Germinal center (tissue), 1 donor: ENCODE measurements around the gene KCTD12.
"Not testable (repeated sequence)": the region's sequence is repeated elsewhere in the genome, so short reads cannot be mapped to it uniquely, and the experiment has no call there.

Experiments
- DNase-seq: peaks from one replicate; pipeline ENCODE4 v3.0.0; 2012; ENCODE audit warnings: mixed read lengths, low spot score

KCTD12 gene

DNA sequence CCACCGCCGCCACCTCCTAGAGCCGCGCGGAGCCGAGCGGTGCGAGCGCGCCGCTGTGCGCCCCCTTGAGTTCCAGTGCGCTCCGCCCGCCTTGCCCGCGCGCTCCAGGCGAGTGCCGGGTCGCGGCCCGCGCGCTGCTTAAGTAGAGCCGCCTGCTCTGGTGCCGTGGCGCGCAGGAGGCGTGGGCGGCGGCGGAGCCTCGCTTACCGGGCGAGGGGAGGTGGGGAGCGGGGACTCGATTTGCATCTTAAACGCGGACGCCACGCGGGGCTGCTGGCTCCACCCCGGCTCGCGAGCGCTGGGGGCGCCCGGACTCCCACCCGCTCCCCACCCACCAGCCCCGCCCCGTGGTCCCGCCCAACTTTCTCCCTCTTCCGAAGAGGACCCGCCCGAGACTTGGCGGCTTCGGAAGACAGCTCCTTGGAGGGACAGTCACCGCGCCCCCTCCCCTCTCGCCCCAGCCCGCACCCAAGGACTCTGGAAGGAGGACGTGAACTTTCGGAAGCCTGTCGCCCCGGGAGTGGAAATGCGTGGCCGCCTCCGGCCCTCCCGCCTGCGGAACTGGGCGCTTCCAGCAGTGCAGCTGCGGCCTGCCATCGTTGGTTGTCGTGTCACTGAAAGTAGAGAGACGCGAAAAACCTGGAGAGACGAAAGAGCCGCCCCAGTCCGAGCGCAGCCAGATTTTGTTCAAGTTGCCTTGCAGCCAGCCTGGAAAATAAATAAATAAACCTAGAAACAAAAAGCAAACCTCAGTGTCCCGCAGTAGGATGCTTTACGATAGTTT lies at the start of gene KCTD12:
KCTD12 (minus strand) TSS at position 114 of the 784 bp plus-strand sequence. CDS start 257 bp downstream, outside the sequence.
- DNase-seq: peak; percentile 78

DNA sequence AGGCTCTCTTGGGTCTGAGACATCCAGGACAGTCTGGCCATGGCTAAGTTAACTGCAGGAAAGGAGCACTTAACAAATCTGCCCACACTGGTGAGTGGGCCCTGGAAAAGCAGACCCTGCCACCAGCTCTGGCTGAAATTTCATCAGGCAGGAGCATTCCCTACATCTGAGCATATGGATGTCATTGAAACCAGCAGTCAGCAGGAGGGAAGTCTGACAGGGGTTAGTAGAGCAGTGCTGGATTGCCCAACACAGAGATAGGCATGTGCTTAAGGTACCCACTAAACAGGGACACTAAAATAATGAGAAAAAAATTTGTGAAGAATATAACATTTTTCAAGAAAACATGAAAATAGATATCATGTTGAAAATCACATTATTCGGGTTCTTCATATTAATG lies 48.5 kb upstream of the KCTD12 start:
- DNase-seq: no peak

DNA sequence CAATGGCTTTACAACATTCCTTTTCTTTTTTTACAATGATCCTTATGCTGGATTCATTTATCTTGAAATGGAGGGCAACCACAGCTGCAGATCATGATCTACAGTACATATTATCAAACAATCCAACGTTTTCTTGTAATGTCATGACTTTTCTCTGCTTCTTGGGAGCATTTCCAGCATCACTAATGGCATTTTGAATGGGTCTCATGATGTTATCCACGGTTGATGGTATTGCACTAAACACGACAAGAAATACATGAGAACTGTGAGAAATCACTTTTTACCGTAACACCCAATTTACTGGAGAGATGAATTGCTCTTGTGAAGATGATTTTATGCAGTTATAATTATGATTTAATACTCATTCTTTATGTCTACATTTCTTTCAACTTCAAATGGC lies 45.9 kb upstream of the KCTD12 start:
- no peak for DNase-seq

DNA sequence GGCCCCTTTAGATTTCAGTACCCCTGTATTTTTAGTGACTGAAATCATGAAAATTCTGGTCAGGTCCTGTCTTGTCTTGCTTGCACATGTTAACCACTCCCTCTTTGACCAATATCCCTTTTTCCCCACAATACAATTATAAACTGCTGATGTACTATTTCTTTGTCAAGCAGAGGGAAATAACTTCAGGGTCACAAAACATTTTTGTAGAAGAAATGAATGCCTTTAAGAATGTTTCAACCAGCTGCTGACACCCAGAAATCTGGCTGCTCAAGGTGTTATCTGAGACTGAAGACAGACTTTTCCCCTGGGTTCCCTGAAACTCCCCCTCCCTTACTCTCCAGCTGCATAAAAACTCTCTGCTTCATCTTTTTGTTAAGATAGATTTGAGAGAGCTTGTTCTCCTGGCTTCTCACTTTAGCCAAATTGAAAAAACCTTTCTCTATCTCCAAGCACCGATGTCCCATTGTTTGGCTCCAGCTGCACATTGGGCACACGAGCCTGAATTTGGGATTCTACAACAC lies 43.7 kb upstream of the KCTD12 start:
- no peak for DNase-seq

DNA sequence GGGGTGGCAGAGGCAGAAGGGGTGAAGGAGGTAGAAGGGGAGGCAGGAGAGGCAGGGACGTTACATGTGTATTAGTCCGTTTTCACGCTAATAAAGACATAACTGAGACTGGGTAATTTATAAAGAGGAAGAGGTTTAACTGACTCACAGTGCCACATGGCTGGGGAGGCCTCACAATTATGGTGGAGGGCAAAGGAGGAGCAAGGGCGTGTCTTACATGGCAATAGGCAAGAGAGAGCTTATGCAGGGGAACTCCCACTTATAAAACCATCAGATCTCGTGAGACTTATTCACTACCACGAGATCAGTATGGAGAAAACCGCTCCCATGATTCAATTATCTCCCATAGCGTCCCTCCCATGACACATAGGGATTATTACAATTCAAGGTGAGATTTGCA lies 43.1 kb upstream of the KCTD12 start:
- DNase-seq: no peak

DNA sequence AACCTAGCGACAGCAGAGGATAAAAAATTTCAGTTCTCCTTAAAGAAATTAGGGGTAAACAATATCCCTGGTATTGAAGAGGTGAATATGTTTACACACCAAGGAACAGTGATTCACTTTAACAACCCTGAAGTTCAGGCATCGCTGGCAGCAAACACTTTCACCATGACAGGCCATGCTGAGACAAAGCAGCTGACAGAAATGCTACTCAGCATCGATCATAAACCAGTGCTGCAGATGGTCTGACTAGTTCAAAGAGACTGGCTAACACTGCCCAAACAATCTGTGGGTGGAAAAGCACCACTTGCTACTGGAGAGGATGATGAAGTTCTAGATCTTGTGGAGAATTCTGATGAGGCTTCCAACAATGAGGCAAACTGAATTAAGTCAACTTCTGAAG lies 42.3 kb upstream of the KCTD12 start:
- DNase-seq: no peak

DNA sequence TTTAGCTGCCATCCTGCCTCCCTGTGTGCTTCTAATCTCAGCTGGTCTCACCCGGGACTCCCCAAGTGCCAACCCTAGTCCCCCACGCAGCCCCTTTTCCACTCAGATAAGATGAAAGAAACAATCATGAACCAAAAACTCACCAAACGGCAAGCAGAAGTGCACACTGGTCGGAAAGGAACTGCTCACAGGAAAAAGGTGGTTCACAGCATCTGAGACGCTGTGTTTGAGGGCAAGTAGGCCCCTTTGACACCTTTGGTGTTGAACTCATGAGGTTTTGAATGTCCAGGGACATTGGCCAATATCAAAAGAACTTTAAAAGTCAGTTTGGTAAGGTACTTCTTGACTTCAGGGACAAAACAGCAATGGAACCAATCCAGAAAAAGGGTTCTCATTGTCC lies 41.8 kb upstream of the KCTD12 start:
- DNase-seq: no peak

DNA sequence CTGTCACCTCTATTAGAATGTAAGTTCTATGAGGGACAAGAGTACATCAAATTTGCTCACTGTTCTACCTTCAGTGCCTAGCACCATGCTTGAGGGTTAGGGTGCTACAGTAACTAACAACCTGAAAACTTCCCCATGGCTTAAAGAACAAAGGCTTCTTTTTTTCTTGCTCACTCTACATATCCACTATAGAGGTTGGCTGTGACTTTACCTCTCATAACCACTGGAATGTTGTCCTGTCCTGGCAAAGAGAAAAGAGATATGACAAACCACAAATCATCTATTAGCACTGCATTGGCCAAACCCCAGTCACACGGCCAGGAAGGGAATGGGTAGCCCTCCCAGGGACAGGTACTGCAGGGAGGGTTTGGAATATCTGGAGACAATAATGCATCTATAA lies 38.9 kb upstream of the KCTD12 start:
- no peak for DNase-seq

DNA sequence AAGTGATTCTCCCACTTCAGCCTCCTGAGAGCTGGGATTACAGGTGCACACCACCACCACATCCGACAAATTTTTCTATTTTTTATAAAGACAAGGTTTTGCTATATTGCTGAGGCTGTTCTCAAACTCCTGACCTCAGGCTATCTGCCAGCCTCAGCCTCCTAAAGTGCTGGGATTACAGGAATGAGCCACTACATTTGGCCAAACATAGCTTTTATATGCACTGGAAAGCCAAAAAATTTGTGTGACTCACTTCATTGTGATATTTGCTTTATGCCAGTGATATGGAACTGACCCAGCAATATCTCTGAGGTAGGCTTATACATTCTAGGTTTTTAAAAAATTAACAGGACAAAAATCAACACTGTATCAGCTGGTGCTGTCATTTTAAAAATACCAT lies 35.3 kb upstream of the KCTD12 start:
- DNase-seq: no peak

DNA sequence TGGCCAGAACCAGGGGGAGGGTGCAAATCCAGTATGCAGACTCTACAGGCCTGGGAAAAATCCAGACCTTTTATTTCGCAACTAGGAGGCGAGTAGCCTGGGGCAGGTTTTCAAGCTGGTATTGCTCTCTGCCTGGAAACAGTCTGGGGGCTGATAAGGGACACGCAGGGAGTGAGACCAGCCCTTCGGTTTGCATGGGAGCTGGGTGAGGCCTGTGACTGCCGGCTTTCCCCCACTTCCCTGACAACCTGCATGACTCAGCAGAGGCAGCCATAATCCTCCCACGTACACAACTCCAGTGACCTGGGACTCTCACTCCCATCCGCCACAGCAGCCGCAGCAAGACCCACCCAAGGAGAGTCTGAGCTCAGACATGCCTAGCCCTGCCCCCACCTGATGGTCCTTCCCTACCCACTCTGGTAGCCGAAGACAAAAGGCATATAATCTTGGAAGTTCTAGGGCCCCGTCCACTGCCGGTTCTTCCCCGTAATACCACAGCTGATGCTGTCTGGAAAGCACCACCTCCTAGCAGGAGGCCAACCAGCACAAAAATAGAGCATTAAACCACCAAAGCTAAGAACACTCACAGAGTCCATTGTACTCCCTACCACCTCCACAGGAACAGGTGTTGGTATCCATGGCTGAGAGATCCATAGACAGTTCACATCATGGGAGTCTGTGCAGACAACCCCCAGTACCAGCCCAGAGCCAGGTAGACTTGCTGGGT lies 31.7 kb upstream of the KCTD12 start:
- not testable (repeated sequence) for DNase-seq

DNA sequence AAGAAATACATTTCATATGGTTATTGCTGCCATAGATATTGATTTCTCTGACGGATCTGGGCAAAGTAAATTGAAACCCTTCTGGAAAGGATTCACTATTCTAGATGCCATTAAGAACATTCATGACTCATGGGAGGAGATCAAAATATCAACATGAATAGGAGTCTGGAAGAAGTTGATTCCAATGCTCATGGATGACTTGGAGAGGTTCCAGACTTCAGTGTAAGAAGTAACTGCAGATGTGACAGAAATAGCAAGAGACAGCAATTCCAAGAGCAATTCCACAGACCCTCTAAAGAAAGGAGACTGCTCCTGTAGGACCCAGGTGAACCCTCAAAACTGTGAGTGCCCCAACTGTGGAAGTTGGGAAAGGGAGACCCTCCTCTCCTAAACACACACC lies 30.9 kb upstream of the KCTD12 start:
- no peak for DNase-seq

DNA sequence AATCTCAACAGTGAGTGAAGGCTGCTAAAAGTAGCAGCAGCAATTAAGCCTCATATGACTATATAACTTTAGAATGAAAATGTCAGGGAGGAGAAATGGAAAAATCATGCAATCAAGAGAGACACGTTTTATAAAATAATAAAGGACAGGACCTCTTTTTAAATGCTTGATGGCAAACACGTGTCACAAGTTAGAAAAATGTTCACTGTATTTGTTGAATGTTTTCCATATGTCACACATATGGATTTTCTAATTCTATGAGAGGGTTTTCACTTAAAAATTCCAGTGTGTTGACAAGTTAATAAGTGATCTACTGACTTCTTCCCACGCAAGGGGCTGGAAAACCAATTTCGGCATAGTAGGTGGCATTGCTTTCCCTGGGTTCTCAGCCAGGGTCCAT lies 27.7 kb upstream of the KCTD12 start:
- no peak for DNase-seq

DNA sequence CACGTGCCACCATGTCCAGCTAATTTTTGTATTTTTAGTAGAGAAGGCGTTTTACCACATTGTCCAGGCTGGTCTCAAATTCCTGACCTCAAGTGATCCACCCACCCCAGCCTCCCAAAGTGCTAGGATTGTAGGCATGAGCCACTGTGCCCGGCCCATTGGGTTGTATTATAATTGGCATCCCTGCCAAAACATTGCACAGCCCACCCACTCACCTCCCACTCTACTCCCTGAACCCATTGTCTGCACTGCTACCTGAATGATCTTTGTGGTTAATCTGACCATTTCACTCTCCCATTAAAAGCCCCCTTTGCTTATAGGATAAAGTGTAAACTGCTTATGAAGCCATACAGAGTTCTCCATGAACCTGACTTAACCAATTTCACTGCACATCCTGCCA lies 26.3 kb upstream of the KCTD12 start:
- no peak for DNase-seq

DNA sequence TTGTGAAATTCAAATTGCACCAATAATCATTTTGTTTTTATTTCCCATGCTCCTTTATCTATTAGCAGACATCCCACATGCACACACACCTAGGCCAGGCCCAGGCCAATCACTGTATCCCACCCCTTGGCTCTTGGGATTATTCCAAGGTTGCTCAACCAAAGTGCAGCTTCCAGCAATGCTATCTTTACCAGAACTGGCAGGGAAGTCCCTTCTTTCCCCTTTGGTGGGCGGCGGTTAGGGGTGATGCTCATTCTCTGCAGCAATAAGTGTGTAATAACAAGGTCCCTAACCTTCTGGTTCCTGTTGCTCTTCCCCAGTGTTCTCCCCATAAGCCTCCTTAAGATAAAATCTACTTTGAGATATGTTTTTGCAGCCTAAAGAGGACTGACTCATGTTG lies 18.3 kb upstream of the KCTD12 start:
- DNase-seq: no peak

DNA sequence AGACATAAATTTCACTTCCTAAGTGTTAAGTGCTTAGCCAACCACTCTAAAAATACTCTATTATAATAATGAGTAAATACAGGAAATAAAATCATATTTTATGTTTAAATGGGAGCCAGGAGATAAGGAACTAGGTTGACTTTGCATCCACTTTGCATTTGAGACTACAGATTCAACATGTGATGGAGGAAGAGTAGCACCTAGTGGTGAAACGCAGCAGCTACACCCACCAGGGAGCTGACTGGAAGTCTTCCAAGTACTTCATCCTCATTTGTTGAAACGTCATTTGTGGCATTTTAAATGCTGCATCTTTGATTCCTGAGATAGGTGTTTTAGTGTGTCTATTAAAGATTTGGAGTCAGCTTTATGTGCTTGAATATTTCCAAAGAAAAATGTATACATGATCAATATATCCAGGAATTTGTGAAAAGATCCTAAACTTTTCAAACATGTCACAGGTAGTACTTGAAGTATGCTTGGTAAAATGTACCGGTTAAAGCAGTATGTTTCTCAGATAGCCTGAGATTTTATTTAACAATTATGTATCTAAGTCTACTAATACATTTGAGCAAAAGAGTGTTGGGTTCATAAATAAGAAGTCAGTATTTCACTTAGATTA lies 17.4 kb upstream of the KCTD12 start:
- peak; percentile 57 for DNase-seq

DNA sequence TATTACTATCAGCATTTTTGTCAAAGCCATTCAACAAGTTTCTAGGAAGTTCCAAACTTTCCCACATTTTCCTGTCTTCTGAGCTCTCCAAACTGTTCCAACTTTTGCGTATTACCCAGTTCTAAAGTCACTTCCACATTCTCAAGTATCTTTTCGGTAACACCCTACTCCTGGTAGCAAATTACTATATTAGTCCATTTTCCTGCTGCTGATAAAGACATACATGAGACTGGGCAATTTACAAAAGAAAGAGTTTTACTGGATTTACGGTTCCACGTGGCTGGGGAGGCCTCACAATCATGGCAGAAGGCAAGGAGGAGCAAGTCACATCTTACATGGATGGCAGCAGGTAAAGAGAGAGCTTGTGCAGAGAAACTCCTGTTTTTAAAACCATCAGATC lies 12.9 kb upstream of the KCTD12 start:
- DNase-seq: not testable (repeated sequence)

DNA sequence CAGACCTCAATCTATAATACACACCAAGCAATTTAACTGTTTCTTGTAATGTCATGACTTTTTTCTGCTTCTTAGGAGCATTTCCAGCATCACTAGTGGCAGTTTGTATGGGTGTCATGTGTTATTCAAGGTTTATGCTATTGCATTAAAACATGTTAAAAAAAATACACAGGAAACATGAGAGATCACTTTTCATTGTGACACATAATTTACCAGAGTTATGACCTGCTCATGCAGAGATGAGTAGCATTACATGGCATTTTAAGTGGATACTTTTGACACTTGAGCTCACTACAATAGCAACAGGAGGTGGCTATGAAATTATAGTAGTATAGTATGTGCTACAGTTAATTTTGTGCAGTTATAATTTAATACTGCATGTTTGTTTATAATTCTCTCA lies 11.0 kb upstream of the KCTD12 start:
- DNase-seq: not testable (repeated sequence)

DNA sequence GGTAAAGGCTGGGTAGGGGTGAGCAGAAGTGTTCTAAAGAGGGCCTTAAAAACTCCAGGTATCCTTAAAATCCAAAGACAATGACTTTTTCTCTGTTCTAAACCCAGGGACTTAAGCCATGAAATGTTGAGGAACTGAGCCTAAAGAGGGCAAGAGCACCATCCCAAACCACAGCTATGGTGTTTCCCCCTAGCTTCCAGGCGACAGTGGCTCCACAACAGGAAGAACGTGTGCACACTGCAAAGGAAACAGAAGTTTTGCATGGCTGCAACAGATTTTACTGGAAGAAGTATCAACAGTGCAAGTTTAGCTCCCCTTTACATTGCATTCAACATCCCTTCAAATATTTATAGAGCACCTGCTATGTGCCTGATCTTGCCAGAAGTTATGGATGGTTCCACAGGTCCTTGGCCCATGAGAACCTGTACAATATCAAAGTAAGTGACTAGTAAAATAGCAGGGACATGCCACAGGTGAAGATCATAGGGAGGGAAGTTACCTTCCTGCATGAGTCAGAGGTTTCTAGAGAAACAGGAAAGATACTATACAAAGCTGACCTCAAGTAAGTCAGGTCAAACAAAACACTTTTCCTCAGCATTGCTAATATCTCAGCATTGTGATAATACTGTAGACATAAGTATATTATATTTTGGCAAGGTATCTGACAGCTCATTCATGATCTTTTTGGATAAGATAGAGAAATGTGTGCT lies 8.4 kb upstream of the KCTD12 start:
- DNase-seq: no peak

DNA sequence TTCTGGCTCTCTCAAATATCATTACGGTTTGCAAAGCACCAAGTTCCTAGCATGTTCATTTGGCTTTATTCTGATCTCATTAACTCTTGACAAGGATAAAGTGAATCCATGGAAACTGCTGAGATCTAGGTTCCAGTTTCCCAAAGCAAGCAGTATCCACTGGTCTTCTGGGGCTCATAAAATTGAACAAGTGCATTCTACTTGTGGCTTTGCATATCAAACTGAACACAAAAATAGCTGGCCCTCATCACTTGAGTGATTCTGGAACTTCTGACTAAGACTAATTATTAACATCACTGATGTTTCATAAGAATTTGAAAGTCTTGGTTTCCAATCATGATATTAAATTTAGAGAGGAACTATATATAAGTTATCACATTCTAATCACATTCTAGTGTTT lies 6.3 kb upstream of the KCTD12 start:
- DNase-seq: no peak

DNA sequence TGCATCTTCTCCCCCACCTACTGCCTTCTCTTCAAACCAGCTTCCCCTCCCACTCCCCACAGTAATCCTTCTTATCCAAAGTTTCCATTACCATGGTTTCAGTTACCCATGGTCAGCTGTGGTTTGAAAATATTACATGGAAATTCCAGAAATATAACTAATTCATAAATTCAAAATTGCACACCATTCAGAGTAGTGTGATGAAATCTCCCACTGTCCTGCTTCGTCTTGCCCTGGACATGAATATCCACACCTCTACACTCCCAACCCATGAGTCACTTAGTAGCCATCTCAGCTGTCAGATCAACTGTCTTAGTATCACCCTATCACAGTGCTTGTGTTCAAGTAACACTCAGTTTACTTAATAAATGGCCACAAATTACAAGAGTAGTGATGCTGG lies 3.8 kb upstream of the KCTD12 start:
- DNase-seq: no peak

DNA sequence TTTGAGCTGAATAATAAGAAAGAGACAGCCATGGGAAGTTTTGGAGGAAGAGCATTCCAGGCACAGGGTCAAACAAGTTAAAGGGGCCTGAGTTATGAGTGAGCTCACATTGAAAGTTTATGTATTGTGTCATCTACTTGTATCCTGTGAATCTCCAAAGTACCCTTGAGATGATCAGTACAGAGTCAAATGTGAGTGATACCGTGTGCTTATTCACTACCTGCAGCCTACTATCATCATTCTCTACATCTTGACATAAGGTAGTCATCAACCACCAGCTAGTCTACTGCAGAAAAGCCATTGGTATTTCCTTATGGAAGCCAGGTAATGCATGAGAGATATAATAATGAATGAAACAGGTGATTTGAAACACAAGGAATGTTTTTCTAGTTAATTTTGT lies 3.0 kb upstream of the KCTD12 start:
- DNase-seq: no peak

DNA sequence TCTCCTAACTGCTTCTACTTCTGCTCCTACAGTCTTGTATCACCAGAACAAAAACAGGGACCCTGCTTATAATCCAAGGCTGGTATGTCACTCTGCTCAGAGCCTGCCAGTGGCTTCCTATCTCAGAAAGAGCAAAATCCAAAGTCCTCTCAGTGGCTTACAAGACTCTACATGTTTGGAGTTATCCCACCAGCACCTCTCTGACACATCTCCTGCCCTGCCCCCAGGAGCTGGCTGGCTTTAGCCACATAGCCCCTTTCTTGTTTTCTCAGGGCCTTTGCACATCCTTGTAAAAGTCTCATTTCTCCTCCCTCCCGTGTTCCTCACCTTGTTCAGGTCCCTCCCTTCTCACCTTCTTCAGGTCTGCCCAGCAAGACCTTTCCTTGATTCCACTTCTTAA lies 2.2 kb upstream of the KCTD12 start:
- no peak for DNase-seq
